HepG2 (cell line): Measurements from ENCODE around the gene BBS1. TPM values are rescaled to one million over a fixed set of nuclear protein-coding genes. Genes with fewer than 3 reads are reported as not detected.

Experiments
- IKZF1 ChIP-seq: fragments of 450-650 bp; IDR thresholded peaks from 2 replicates; pipeline ENCODE4 v1.7.1; 2016
- PCBP2 ChIP-seq: fragments of 200-400 bp; formaldehyde crosslinking; optimal IDR thresholded peaks from 2 replicates; pipeline ENCODE3; 2018; ENCODE audit warnings: low read length, low read depth; ENCODE audit not compliant: poor library complexity, severe bottlenecking
- POLR2A ChIP-seq, 2 experiments: IDR thresholded peaks; 2 replicates each; pipeline ENCODE4 v1.6.1; 2011; ENCODE audit warnings: low read depth in 2 of 2, low read length in 2 of 2, mild to moderate bottlenecking in 1 of 2, moderate library complexity in 1 of 2; ENCODE audit not compliant: insufficient read depth in 1 of 2
- POLR2G ChIP-seq: fragments of 200-400 bp; formaldehyde crosslinking; IDR thresholded peaks from 2 replicates; pipeline ENCODE4 v1.6.1; 2018; ENCODE audit warnings: mild to moderate bottlenecking, low read depth, low read length, moderate library complexity
- SP2 ChIP-seq: sonication (generic); formaldehyde crosslinking; IDR thresholded peaks from 2 replicates; pipeline ENCODE4 v1.5.1; 2020; ENCODE audit warnings: mild to moderate bottlenecking, missing genetic modification reagents
- ZFP62 ChIP-seq: sonication (generic); formaldehyde crosslinking; IDR thresholded peaks from 2 replicates; pipeline ENCODE4 v1.4.0; 2020; ENCODE audit warnings: missing genetic modification reagents
- ZKSCAN1 ChIP-seq: fragments of 150-350 bp; IDR thresholded peaks from 2 replicates; pipeline ENCODE4 v1.6.1; 2014; ENCODE audit warnings: low read length
- ZKSCAN8 ChIP-seq: IDR thresholded peaks from 2 replicates; pipeline ENCODE4 v1.6.1; 2016; ENCODE audit warnings: borderline replicate concordance, missing genetic modification reagents, missing compliant biosample characterization
- ZNF230 ChIP-seq: sonication (generic); formaldehyde crosslinking; IDR thresholded peaks from 2 replicates; pipeline ENCODE4 v1.4.0; 2020; ENCODE audit warnings: mild to moderate bottlenecking, missing genetic modification reagents
- ZNF468 ChIP-seq: sonication (generic); formaldehyde crosslinking; IDR thresholded peaks from 2 replicates; pipeline ENCODE4 v1.8.0; 2022; ENCODE audit warnings: mild to moderate bottlenecking, moderate library complexity, missing genetic modification reagents
- polyA plus RNA-seq, 8 experiments: library from polyadenylated mRNA; depleted of rRNA in 3 of 8; stranded (reverse) in 7 of 8; unstranded in 1 of 8; fragments of >200 nt; fragmentation: Illumina TruSeq in 4 of 8; extraction: Trizol in 4 of 8; gene quantifications; 2 replicates each; pipeline versions ENCODE4 v1.2.1 to v1.2.3, GENCODE V29; 2011 to 2016; ENCODE audit warnings: low read depth in 4 of 8, missing spikeins in 1 of 8, mixed read lengths in 1 of 8; ENCODE audit not compliant: insufficient read depth in 1 of 8
- total RNA-seq, 5 experiments: library from RNA; depleted of rRNA; stranded (reverse); fragments of >200 nt; fragmentation: Illumina TruSeq; extraction: Trizol; gene quantifications; 2 replicates each; pipeline ENCODE4 v1.2.3, GENCODE V29; 2016; ENCODE audit warnings: low read depth in 1 of 5
- TF ChIP-seq, protein P1 (sequence below): sonication (generic); formaldehyde crosslinking; IDR thresholded peaks from 2 replicates; pipeline ENCODE4 v1.4.0; 2020; ENCODE audit warnings: missing genetic modification reagents
- TF ChIP-seq, protein P2 (sequence below): sonication (generic); formaldehyde crosslinking; IDR thresholded peaks from 2 replicates; pipeline ENCODE4 v1.5.0; 2020; ENCODE audit warnings: missing genetic modification reagents
- TF ChIP-seq, protein P3 (sequence below): conservative IDR thresholded peaks from 2 replicates; pipeline ENCODE4 v1.6.1; 2018; ENCODE audit warnings: missing genetic modification reagents
- TF ChIP-seq, protein P4 (sequence below): sonication (generic); formaldehyde crosslinking; IDR thresholded peaks from 2 replicates; pipeline ENCODE4 v1.5.1; 2020; ENCODE audit warnings: missing genetic modification reagents, mild to moderate bottlenecking, borderline replicate concordance
- TF ChIP-seq, protein P5 (sequence below): sonication (generic); formaldehyde crosslinking; IDR thresholded peaks from 2 replicates; pipeline ENCODE4 v1.4.0; 2020; ENCODE audit warnings: missing genetic modification reagents
- TF ChIP-seq, protein P6 (sequence below): sonication (generic); formaldehyde crosslinking; IDR thresholded peaks from 2 replicates; pipeline ENCODE4 v1.8.1; 2023; ENCODE audit warnings: mild to moderate bottlenecking, missing genetic modification reagents
- TF ChIP-seq, protein P7 (sequence below): IDR thresholded peaks from 2 replicates; pipeline ENCODE4 v1.6.1; 2016; ENCODE audit warnings: low read depth, borderline replicate concordance
- TF ChIP-seq, protein P8 (sequence below): sonication (generic); formaldehyde crosslinking; IDR thresholded peaks from 2 replicates; pipeline ENCODE4 v1.5.1; 2020; ENCODE audit warnings: mild to moderate bottlenecking, moderate library complexity, missing genetic modification reagents

The BBS1 gene
- total and polyA plus RNA-seq, 2 of the 13 experiments (the other 11 are each of a cell fraction or from before 2014, with no cell fraction given), result 11.7 to 14.1 TPM

DNA sequence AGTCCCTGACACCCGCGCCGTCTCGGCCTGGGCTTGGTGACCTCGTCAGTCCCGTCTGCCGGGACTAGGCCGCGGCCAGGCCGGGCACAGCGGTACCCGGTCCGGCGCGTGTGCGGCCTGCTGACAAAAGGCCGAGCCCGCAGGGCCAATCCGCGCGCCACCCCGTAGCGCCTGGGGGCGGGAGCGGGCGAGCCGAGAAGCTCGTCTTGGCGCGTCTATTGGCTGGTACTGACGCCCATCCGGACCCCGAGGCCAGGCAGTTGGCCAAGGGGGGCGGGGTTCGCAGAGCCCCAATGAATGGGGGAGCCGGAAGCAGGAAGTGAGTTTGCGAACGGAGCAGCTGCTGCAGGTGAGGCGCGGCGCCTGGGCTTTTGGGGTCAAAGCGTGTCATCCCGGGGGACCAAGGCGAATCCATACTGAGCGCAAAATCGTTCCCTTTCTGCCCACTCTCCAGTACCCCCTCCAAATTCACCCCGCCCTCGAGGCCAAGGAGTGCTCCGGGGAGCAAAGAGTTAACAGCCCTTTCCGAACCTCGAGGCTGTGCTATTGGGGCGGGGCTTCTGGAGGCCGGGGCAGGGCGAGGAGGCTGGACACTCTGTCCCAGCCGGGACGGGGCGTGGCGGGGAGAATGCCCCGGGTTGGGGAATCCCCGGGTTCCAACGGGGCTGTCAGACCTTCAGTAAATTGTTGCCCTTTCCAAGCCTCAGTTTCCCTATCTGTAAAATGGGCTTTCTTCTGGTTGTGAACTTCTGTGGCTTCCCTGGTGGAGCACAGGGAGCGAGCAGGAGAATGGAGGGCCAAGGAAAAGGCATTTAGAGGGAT is 30.1 kb upstream of the BBS1 start, which contains the start of gene DPP3 (continued):
- TF ChIP-seq, protein P1, sequence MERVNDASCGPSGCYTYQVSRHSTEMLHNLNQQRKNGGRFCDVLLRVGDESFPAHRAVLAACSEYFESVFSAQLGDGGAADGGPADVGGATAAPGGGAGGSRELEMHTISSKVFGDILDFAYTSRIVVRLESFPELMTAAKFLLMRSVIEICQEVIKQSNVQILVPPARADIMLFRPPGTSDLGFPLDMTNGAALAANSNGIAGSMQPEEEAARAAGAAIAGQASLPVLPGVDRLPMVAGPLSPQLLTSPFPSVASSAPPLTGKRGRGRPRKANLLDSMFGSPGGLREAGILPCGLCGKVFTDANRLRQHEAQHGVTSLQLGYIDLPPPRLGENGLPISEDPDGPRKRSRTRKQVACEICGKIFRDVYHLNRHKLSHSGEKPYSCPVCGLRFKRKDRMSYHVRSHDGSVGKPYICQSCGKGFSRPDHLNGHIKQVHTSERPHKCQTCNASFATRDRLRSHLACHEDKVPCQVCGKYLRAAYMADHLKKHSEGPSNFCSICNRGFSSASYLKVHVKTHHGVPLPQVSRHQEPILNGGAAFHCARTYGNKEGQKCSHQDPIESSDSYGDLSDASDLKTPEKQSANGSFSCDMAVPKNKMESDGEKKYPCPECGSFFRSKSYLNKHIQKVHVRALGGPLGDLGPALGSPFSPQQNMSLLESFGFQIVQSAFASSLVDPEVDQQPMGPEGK, result peak; percentile 45
- TF ChIP-seq, protein P2, sequence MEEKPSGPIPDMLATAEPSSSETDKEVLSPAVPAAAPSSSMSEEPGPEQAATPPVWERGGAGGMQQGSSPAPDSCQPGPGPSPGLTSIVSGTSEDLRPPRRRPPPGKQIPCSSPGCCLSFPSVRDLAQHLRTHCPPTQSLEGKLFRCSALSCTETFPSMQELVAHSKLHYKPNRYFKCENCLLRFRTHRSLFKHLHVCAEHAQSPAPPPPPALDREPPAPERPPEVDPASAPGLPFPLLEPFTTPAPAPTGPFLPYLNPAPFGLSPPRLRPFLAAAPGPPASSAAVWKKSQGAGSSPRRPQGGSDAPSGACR (CRISPR knock-in tag), result 0 out of 2 replicates have a peak, but pooled peaks have one; percentile 48
- TF ChIP-seq, protein P3, sequence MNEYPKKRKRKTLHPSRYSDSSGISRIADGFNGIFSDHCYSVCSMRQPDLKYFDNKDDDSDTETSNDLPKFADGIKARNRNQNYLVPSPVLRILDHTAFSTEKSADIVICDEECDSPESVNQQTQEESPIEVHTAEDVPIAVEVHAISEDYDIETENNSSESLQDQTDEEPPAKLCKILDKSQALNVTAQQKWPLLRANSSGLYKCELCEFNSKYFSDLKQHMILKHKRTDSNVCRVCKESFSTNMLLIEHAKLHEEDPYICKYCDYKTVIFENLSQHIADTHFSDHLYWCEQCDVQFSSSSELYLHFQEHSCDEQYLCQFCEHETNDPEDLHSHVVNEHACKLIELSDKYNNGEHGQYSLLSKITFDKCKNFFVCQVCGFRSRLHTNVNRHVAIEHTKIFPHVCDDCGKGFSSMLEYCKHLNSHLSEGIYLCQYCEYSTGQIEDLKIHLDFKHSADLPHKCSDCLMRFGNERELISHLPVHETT, result peak; percentile 79; the same call in 1 of the 2 replicates
- TF ChIP-seq POLR2G (peak; percentile 93), PCBP2 (no peak), ZKSCAN8 (no peak), ZFP62 (no peak), ZNF468 (no peak), ZNF230 (CRISPR knock-in tag) (peak; percentile 58; the same call in 1 of the 2 replicates), POLR2A (IDR thresholded peaks at IDR 0.05; ENCODE audit: insufficient read depth in 1 of 2, low read depth in 2 of 2, low read length in 2 of 2) (peak; percentile 85 to 93), ZKSCAN1 (no peak), SP2 (CRISPR knock-in tag) (peak; percentile 98), IKZF1 (no peak)
- TF ChIP-seq, protein P4, sequence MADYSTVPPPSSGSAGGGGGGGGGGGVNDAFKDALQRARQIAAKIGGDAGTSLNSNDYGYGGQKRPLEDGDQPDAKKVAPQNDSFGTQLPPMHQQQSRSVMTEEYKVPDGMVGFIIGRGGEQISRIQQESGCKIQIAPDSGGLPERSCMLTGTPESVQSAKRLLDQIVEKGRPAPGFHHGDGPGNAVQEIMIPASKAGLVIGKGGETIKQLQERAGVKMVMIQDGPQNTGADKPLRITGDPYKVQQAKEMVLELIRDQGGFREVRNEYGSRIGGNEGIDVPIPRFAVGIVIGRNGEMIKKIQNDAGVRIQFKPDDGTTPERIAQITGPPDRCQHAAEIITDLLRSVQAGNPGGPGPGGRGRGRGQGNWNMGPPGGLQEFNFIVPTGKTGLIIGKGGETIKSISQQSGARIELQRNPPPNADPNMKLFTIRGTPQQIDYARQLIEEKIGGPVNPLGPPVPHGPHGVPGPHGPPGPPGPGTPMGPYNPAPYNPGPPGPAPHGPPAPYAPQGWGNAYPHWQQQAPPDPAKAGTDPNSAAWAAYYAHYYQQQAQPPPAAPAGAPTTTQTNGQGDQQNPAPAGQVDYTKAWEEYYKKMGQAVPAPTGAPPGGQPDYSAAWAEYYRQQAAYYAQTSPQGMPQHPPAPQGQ (CRISPR knock-in tag), result no peak
- TF ChIP-seq, protein P5, sequence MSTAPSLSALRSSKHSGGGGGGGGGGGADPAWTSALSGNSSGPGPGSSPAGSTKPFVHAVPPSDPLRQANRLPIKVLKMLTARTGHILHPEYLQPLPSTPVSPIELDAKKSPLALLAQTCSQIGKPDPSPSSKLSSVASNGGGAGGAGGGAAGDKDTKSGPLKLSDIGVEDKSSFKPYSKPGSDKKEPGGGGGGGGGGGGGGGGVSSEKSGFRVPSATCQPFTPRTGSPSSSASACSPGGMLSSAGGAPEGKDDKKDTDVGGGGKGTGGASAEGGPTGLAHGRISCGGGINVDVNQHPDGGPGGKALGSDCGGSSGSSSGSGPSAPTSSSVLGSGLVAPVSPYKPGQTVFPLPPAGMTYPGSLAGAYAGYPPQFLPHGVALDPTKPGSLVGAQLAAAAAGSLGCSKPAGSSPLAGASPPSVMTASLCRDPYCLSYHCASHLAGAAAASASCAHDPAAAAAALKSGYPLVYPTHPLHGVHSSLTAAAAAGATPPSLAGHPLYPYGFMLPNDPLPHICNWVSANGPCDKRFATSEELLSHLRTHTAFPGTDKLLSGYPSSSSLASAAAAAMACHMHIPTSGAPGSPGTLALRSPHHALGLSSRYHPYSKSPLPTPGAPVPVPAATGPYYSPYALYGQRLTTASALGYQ (CRISPR knock-in tag), result 0 out of 2 replicates have a peak, but pooled peaks have one; percentile 28
- TF ChIP-seq, protein P6, sequence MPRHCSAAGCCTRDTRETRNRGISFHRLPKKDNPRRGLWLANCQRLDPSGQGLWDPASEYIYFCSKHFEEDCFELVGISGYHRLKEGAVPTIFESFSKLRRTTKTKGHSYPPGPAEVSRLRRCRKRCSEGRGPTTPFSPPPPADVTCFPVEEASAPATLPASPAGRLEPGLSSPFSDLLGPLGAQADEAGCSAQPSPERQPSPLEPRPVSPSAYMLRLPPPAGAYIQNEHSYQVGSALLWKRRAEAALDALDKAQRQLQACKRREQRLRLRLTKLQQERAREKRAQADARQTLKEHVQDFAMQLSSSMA (CRISPR knock-in tag), result peak; percentile 62; the same call in 1 of the 2 replicates
- TF ChIP-seq, protein P7, sequence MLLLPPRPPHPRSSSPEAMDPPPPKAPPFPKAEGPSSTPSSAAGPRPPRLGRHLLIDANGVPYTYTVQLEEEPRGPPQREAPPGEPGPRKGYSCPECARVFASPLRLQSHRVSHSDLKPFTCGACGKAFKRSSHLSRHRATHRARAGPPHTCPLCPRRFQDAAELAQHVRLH, result no peak; the same call in 1 of the 2 replicates
- TF ChIP-seq, protein P8, sequence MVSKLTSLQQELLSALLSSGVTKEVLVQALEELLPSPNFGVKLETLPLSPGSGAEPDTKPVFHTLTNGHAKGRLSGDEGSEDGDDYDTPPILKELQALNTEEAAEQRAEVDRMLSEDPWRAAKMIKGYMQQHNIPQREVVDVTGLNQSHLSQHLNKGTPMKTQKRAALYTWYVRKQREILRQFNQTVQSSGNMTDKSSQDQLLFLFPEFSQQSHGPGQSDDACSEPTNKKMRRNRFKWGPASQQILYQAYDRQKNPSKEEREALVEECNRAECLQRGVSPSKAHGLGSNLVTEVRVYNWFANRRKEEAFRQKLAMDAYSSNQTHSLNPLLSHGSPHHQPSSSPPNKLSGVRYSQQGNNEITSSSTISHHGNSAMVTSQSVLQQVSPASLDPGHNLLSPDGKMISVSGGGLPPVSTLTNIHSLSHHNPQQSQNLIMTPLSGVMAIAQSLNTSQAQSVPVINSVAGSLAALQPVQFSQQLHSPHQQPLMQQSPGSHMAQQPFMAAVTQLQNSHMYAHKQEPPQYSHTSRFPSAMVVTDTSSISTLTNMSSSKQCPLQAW, result peak; percentile 65
